OCI-LY7 (cell line): ENCODE data around the gene ELMO1. TPM values are rescaled to one million over a fixed set of nuclear protein-coding genes. Genes with fewer than 3 reads are reported as not detected.

Experiments
- BruUV-seq: library from RNA; stranded (reverse); fragments of 400-500 nt; replicated peaks from 2 replicates; lab custom pipeline; 2021; lab: Mats Ljungman, UMichigan
- CTCF ChIA-PET: fragments of 300-600 bp; sonication (Branson Sonifier 250); formaldehyde crosslinking; loops from one replicate; lab custom pipeline; 2022; ENCODE audit warnings: antibody characterized with exemption; ENCODE audit not compliant: unreplicated experiment; lab: Charles Lee
- POLR2A ChIA-PET: fragments of 300-600 bp; sonication (Branson Sonifier 250); formaldehyde crosslinking; loops from one replicate; lab custom pipeline; 2022; ENCODE audit warnings: antibody characterized with exemption; lab: Charles Lee
- DNase-seq: peaks from one replicate; pipeline ENCODE4 v3.0.0-alpha.2; 2015; ENCODE audit warnings: low spot score
- H2AFZ ChIP-seq: fragments of 200-600 bp; sonication (generic), shearing (Covaris generic); 2 replicates; pipeline ENCODE4 v1.6.1; 2014; ENCODE audit warnings: mild to moderate bottlenecking, antibody characterized with exemption, low read length, moderate library complexity
- H3K27ac ChIP-seq: fragments of 200-600 bp; sonication (generic); 2 replicates; pipeline ENCODE4 v1.5.1; 2014; ENCODE audit warnings: mixed run types, low read depth, mild to moderate bottlenecking, moderate library complexity, low read length, inconsistent platforms; ENCODE audit not compliant: poor library complexity, severe bottlenecking
- H3K36me3 ChIP-seq: fragments of 200-600 bp; sonication (generic); 2 replicates; pipeline ENCODE4 v1.6.1; 2014; ENCODE audit warnings: mild to moderate bottlenecking, antibody characterized with exemption, low read length, moderate library complexity, mixed read lengths; ENCODE audit not compliant: insufficient read depth
- H3K4me1 ChIP-seq: fragments of 200-600 bp; sonication (generic); 2 replicates; pipeline ENCODE4 v1.5.1; 2014; ENCODE audit warnings: mild to moderate bottlenecking, low read length; ENCODE audit not compliant: insufficient read depth, poor library complexity, severe bottlenecking
- H3K4me2 ChIP-seq: fragments of 200-600 bp; sonication (generic); 2 replicates; pipeline ENCODE4 v1.6.1; 2014; ENCODE audit warnings: mild to moderate bottlenecking, low read length
- H3K4me3 ChIP-seq: fragments of 200-600 bp; sonication (generic); 2 replicates; pipeline ENCODE4 v1.5.1; 2014; ENCODE audit warnings: mild to moderate bottlenecking, low read depth, low read length; ENCODE audit not compliant: poor library complexity, severe bottlenecking
- H3K79me2 ChIP-seq: fragments of 200-600 bp; sonication (generic); 2 replicates; pipeline ENCODE4 v1.6.1; 2016; ENCODE audit warnings: low read depth, mild to moderate bottlenecking, low read length, moderate library complexity, mixed read lengths; ENCODE audit not compliant: insufficient read depth
- H3K9me2 ChIP-seq: fragments of 200-600 bp; sonication (generic); 2 replicates; pipeline ENCODE4 v1.6.1; 2016; ENCODE audit warnings: mild to moderate bottlenecking, low read length, mixed read lengths; ENCODE audit not compliant: insufficient read depth
- H3K9me3 ChIP-seq: fragments of 200-600 bp; sonication (generic); 2 replicates; pipeline ENCODE4 v1.6.1; 2014; ENCODE audit warnings: mild to moderate bottlenecking, mixed run types, low read length, mixed read lengths
- H4K20me1 ChIP-seq: fragments of 200-600 bp; sonication (generic); 2 replicates; pipeline ENCODE4 v1.6.1; 2014; ENCODE audit warnings: mild to moderate bottlenecking, antibody characterized with exemption, low read length, moderate library complexity, mixed read lengths; ENCODE audit not compliant: insufficient read depth
- EZH2phosphoT487 ChIP-seq: fragments of 200-600 bp; sonication (generic); IDR thresholded peaks from 2 replicates; pipeline ENCODE4 v1.6.1; 2018; ENCODE audit warnings: low read depth, borderline replicate concordance, mild to moderate bottlenecking, mixed run types, antibody characterized with exemption, low read length, moderate library complexity, mixed read lengths
- intact Hi-C: fragments of 100-400 bp; cut with micrococcal nuclease; formaldehyde crosslinking; loops from one replicate; pipeline ENCODE4 v1.10.0; 2022; ENCODE audit not compliant: unreplicated experiment
- total RNA-seq, 2 experiments: library from RNA; depleted of rRNA in 1 of 2; stranded (reverse); fragments of >200 nt in 1 of 2; shearing (Covaris generic) in 1 of 2; gene quantifications; 2 replicates each; pipeline ENCODE4 v1.2.3, GENCODE V29; 2014 to 2022
- TF ChIP-seq, protein P1 (sequence below): fragments of 200-600 bp; sonication (generic); conservative IDR thresholded peaks from 2 replicates; pipeline ENCODE4 v1.5.1; 2014; ENCODE audit warnings: mild to moderate bottlenecking, antibody characterized with exemption, low read length, moderate library complexity, mixed read lengths

The ELMO1 gene
- total RNA-seq, 2 experiments from 2014 or later: 101 to 103 TPM

- no TSS peak for BruUV-seq
- no peak for DNase-seq
- Histone ChIP-seq H3K4me3 (no peak overlapping the region), H3K27ac (no peak overlapping the region), H2AFZ (no peak overlapping the region), H3K4me2 (no peak overlapping the region), H3K4me1 (no peaks in the 10 kb centered on the region), H4K20me1 (no peaks in the 10 kb centered on the region), H3K9me2 (no peaks in the 10 kb centered on the region), H3K36me3 (no peaks in the 10 kb centered on the region), H3K9me3 (no peaks in the 10 kb centered on the region), H3K79me2 (no peaks in the 10 kb centered on the region)
- TF ChIP-seq, protein P1, sequence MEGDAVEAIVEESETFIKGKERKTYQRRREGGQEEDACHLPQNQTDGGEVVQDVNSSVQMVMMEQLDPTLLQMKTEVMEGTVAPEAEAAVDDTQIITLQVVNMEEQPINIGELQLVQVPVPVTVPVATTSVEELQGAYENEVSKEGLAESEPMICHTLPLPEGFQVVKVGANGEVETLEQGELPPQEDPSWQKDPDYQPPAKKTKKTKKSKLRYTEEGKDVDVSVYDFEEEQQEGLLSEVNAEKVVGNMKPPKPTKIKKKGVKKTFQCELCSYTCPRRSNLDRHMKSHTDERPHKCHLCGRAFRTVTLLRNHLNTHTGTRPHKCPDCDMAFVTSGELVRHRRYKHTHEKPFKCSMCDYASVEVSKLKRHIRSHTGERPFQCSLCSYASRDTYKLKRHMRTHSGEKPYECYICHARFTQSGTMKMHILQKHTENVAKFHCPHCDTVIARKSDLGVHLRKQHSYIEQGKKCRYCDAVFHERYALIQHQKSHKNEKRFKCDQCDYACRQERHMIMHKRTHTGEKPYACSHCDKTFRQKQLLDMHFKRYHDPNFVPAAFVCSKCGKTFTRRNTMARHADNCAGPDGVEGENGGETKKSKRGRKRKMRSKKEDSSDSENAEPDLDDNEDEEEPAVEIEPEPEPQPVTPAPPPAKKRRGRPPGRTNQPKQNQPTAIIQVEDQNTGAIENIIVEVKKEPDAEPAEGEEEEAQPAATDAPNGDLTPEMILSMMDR: no peak
- TF ChIP-seq EZH2phosphoT487: no peak
- POLR2A ChIA-PET: interaction anchor here (0.7 to 1.0 kb wide), 2 partner anchors 40 to 251 kb away, joined by 3 read pairs; no protein-coding TSS in a partner anchor
- intact Hi-C loops: loop anchor here (2.0 to 10.0 kb wide), 3 partner anchors 139 to 259 kb away; no protein-coding TSS in a partner anchor
- CTCF ChIA-PET: no interaction called here
These were observed 45.1 kb upstream of the ELMO1 start for GRCh38 chr7:37493810-37494209.

GRCh38 chr7:37493123-37493522 lies 44.5 kb upstream of the ELMO1 start:
- intact Hi-C loops: loop anchor here (10.0 kb wide), 1 partner anchor 138 kb away; no protein-coding TSS in a partner anchor
- POLR2A ChIA-PET: interaction anchor here (0.6 kb wide), 1 partner anchor 55 kb away, joined by 6 read pairs; no protein-coding TSS in a partner anchor
- H3K79me2 ChIP-seq: no peaks in the 10 kb centered on the region

More at GRCh38 chr7:37493123-37493522, 44.5 kb upstream of the ELMO1 start:
- no TSS peak for BruUV-seq
- DNase-seq: no peak
- peaks cover 4% of the 10 kb centered on the region; the same call in 1 of the 2 replicates for H3K9me3 ChIP-seq
- H3K4me2 ChIP-seq: no peak overlapping the region
- TF ChIP-seq EZH2phosphoT487: no peak
- TF ChIP-seq, protein P1: no peak
- H3K9me2 ChIP-seq: no peaks in the 10 kb centered on the region
- no peaks in the 10 kb centered on the region for H4K20me1 ChIP-seq
- CTCF ChIA-PET: no interaction called here
- no peaks in the 10 kb centered on the region for H3K4me1 ChIP-seq
- H2AFZ ChIP-seq: no peak overlapping the region
- no peak overlapping the region for H3K4me3 ChIP-seq
- no peak overlapping the region for H3K27ac ChIP-seq
- H3K36me3 ChIP-seq: no peaks in the 10 kb centered on the region
